Effector memory CD4-positive, alpha-beta T cell (primary cell): ENCODE measurements around the gene PRPSAP2.

Source experiments
- DNase-seq, 3 donors: peaks; one replicate each; pipeline ENCODE4 v3.0.0-alpha.2; 2020
- H3K27ac ChIP-seq: 2 replicates; pipeline ENCODE4 v1.7.0; 2013; ENCODE audit warnings: mild to moderate bottlenecking, low read length, moderate library complexity; ENCODE audit not compliant: insufficient read depth, poor library complexity, severe bottlenecking
- H3K27me3 ChIP-seq: replicated peaks from 2 replicates; pipeline ENCODE4 v1.7.0; 2013; ENCODE audit warnings: mild to moderate bottlenecking, low read length; ENCODE audit not compliant: insufficient read depth, control insufficient read depth, poor library complexity, severe bottlenecking
- H3K36me3 ChIP-seq: 2 replicates; pipeline ENCODE4 v1.7.0; 2013; ENCODE audit warnings: mild to moderate bottlenecking, low read length, moderate library complexity; ENCODE audit not compliant: control insufficient read depth, insufficient read depth
- H3K4me1 ChIP-seq: 2 replicates; pipeline ENCODE4 v1.7.0; 2013; ENCODE audit warnings: low read length, mild to moderate bottlenecking; ENCODE audit not compliant: control insufficient read depth, insufficient read depth, poor library complexity, severe bottlenecking
- H3K4me3 ChIP-seq: 2 replicates; pipeline ENCODE4 v1.7.0; 2013; ENCODE audit warnings: low read length, low read depth, mild to moderate bottlenecking; ENCODE audit not compliant: insufficient read depth, poor library complexity, severe bottlenecking
- H3K9me3 ChIP-seq: 2 replicates; pipeline ENCODE4 v1.7.0; 2013; ENCODE audit warnings: mild to moderate bottlenecking, low read length, moderate library complexity; ENCODE audit not compliant: control insufficient read depth

PRPSAP2 gene

GRCh38 chr17:18976201-18976600 lies 118.3 kb downstream of the PRPSAP2 start:
- H3K4me1 ChIP-seq: no peaks in the 10 kb centered on the region
- H3K36me3 ChIP-seq: peaks cover 22% of the 10 kb centered on the region
- DNase-seq: no peak
- H3K27me3 ChIP-seq: no peaks in the 10 kb centered on the region
- H3K9me3 ChIP-seq: no peaks in the 10 kb centered on the region
- H3K4me3 ChIP-seq: no peak overlapping the region
- H3K27ac ChIP-seq: no peak overlapping the region

- no peaks in the 10 kb centered on the region for H3K9me3 ChIP-seq
- no peaks in the 10 kb centered on the region for H3K4me1 ChIP-seq
- H3K27me3 ChIP-seq: no peaks in the 10 kb centered on the region
- no peak overlapping the region for H3K4me3 ChIP-seq
- H3K27ac ChIP-seq: no peak overlapping the region
- peaks cover 19% of the 10 kb centered on the region for H3K36me3 ChIP-seq
- no peak for DNase-seq
These were observed 119.1 kb downstream of the PRPSAP2 start for GRCh38 chr17:18977021-18977420.

- H3K36me3 ChIP-seq: peaks cover 19% of the 10 kb centered on the region
- H3K4me1 ChIP-seq: no peaks in the 10 kb centered on the region
- no peaks in the 10 kb centered on the region for H3K27me3 ChIP-seq
- H3K4me3 ChIP-seq: no peak overlapping the region
- no peaks in the 10 kb centered on the region for H3K9me3 ChIP-seq
- DNase-seq: no peak
- H3K27ac ChIP-seq: no peak overlapping the region
These were observed 119.7 kb downstream of the PRPSAP2 start for GRCh38 chr17:18977646-18978045.

- no peaks in the 10 kb centered on the region for H3K9me3 ChIP-seq
- H3K27me3 ChIP-seq: no peaks in the 10 kb centered on the region
- no peak overlapping the region for H3K4me3 ChIP-seq
- peaks cover 19% of the 10 kb centered on the region for H3K36me3 ChIP-seq
- no peak overlapping the region for H3K27ac ChIP-seq
- H3K4me1 ChIP-seq: no peaks in the 10 kb centered on the region
- no peak for DNase-seq
These were observed 120.1 kb downstream of the PRPSAP2 start for GRCh38 chr17:18978050-18978449.

GRCh38 chr17:18978655-18979054 lies 120.7 kb downstream of the PRPSAP2 start:
- H3K9me3 ChIP-seq: no peaks in the 10 kb centered on the region
- H3K4me1 ChIP-seq: no peaks in the 10 kb centered on the region
- no peak for DNase-seq
- H3K27me3 ChIP-seq: no peaks in the 10 kb centered on the region
- H3K36me3 ChIP-seq: peaks cover 19% of the 10 kb centered on the region
- no peak overlapping the region for H3K27ac ChIP-seq
- H3K4me3 ChIP-seq: no peak overlapping the region
